ENCODE measurements around the gene PIGW.

PIGW gene

DNA sequence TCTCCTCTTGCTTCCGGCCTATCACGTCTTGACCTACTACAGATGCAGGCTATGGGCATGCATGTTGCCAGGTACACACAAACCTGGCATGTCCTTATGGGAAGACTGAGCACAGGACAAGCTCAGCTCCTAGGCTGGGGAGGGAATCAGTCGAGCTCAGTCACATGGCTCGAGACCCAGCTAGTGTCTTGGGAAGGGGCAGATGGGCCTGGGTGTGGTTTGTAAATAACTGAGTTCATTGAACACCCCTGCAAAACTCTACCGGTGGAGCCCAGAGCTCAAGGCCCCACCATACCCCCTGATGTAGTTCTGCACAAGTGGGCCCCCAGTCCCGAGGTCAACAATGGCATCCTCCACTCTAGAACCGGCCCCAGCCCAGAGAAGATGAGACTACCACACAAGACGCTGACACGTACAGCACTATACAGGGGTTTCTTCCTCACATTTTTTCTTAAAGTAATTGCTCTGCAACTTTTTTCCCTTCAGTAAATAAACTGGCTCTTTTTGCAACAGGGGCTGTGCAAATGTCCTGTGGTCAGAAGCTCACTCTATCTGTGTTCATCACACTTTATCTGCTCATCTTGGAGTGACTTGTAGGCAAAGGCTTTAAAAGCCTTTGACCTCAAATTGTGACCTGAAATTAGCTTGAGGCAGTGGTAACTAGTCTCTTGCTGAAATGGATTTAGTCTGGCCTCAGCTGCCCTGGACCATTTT is 25.4 kb upstream of the PIGW start:
- no peak for DNase-seq

DNA sequence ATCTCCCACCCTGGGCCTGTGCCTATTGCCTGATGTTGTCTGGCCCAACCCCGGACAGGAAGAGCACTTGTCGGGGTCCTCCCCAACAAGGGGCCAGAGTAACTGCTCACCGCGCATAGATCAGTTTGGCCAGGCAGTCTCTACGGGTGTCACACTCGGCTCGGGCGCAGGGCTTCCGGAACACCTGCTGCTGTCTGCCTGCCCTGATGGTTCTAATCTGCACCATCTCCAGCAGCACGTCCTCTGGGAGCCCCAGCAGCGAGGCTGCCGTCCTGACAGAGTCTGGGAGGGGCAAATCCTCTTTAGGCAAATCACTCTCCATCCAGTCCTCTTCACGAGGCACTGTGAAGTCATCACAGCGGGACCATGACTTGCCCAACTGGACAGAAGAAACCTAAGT is 24.2 kb upstream of the PIGW start:
- DNase-seq: no peak

DNA sequence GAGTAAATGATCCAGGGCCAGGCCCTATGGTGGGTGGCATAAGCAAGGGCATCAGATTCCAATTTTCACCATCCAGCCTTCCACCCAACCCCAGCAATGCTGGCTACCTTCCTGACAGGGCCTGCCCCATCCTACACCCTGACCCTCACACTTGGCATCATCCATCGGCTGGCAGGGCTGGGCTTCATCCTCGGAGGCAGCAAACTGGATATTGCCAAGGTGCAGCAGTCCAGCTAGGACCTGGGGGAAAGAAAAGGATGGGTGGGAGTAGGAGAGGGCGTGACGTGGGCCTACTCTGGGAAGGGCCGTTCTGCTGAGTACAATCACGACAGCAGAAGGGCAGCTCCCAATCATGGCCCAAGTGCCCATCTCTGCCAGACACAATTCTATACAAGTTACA is 23.6 kb upstream of the PIGW start:
- no peak for DNase-seq

DNA sequence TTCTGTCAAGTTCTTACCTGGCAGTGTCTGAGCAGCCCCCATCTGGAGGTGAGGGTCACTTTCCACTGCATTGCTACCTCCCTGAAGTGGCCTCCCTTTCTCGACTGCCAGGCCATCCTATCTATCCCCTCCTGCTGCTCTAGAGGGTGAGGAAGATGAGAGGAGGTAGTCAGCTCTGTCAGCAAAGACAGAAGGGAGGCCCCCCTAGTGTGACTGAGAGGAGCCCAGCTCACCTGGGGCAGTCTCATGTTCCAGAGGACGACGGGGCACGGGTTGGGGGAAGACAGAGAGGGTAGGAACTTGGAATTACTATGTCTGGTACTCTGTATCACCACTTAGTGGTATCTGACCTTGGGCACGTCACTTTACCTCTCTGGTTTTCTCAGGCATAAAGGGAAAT is 22.1 kb upstream of the PIGW start:
- no peak for DNase-seq

DNA sequence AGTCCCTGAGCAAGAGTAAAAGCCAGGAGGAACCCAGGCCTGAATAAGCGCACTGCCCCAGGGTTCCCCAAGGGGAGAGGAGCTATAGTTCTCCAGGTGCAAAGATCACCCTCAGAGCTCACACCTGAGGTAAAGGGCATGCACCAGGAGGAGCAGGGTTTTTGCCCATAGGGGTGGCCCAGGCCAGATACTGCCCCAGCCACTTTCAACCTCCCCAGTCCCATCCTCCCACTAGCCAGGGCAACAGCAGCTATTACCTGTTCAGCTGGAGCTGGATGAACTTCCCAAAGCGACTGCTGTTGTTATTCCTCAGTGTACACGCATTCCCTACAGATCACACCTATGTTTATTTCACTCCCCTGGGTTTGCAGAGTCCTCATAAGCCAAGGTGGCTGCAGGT is 19.9 kb upstream of the PIGW start:
- DNase-seq: no peak

DNA sequence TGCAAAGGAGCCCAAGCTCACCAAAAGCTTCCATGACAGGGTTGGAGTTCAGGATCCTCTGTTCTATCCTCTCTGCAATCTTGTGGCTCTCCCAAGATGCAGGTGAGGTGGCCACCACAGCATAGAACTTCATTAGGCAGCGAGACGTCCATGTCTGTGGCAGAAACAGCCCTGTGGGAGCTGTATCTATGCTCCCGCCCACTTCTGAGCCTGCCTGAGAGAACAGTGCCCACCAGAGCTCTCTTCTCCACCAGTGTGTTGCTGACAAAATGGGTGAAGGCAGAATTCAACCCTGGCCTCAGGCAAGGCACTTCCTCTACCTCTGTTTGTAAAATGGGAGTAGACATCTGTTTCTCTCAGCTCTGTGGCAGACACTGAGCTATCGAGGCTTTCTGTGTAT is 18.9 kb upstream of the PIGW start:
- no peak for DNase-seq

DNA sequence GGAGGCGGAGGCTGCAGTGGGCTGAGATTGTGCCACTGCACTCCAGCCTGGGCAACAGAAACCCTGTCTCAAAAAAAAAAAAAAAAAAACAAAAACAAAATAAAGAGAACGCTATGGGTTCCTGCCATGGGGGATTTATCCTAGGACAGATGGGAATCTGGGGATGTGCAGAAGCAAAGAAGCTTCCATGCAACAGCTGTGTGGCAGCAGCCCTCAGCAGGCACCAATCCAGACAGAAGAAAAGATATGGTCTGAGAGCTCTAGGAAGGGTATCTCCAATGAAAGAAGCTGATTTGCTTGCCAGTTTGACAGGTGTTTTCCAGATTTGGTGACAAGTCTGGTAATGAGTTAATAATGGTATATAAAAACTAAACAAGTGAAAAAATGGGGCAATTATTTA is 11.7 kb upstream of the PIGW start:
- DNase-seq: no peak

DNA sequence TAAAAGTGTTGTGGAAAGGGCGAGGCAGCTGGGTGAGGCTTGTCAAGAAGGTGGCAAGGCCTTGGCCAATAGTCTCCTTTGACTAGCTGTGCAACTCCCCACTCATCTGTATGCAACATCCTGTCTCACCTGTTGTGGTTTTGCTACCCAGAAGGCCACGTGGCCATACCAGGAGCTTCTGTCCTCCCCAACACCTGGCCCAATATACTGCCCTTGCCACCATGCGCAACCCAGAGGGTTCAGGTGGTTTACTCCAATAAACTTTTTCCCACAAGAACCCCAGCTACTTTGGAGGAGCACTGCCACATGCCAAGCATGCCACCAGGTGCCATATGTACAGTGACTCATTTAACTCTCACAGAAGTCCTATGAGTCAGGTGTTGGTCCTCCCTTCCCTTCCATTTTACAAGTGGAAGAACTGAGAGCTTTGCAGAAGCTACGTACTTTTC is 10.3 kb upstream of the PIGW start:
- no peak for DNase-seq

DNA sequence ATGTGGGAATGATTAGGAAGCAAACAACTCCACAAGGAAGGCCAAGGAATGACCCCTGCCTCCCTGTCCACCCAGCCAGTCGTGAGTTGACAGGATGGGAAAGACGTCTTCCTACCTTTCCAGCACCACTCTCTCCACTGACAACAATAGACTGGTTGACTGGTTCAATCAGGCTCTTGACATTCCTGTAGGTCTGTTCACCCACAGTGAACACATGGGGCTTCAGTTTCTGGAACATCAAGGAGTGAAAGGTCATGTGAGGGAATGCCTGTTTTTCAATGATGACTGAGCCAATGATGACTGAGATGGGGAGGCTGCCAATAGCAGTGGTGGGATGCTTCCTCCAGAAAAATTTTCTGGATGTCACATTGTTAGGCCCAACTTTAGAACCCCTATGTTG is 9.7 kb upstream of the PIGW start:
- DNase-seq: no peak

DNA sequence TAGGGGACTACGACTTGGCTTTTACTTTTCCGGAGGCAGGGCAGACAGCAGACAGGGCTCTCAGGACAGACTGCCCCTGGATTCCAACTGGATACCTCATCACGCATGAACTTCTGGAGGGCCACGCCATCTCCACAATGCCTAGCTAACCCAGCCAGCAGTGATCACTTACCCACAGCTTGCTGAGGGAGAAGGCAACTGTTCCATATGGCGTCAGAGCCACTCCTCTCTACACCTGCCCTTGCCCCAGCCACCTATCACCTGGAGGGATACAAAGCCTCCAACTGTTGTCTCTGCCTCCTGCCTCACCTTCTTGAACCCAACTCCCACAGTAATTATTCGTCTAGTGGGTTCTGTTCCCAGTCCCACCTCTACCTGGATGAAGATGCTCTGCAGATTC is 8.9 kb upstream of the PIGW start:
- no peak for DNase-seq

DNA sequence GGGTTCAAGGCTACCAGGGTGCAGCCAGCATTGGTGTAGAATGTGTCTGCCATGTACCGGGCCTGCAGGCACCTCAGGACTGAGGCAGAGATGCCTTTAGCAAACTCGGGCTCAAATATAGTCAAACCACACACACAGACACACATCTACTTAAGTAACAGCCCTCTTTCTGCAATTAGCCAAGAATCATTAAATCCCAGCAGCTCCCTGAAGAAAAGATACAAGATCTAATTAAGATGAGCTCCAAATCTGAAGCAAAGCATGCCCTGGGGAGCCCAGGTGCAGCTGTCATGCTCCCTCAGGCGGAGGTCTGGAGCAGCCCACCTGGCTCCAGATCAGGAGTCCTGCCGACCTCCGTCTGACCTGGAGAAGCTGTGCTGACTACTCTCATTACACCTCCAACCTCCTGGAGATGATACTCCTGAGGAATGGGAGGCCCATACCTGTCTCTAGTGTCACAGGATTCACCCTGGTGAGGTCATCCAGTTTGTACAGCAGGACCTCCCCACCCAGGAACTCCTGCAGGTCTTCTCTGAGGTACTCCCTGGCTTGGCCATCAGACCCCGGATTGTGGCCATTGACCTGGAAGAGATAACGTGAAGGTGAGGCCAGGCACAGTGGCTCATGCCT is 7.1 kb upstream of the PIGW start:
- DNase-seq: no peak

DNA sequence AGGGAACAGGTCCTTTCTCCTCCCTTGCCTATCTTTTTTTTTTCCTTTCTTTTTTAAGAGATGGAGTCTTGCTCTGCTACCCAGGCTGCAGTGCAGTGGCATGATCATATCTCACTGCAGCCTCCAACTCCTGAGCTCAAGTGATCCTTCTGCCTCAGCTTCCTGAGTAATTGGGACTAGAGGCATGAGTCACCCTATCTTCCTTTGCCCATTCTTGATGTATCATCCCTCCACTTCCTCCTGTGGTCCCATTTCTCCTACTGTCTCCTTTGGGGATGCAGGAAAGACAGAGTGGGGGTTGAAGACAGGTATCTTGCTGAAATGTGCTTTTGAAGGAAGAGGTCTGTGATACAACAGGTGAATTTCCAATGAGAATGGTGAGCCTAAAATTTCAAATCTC is 5.7 kb upstream of the PIGW start:
- DNase-seq: no peak

DNA sequence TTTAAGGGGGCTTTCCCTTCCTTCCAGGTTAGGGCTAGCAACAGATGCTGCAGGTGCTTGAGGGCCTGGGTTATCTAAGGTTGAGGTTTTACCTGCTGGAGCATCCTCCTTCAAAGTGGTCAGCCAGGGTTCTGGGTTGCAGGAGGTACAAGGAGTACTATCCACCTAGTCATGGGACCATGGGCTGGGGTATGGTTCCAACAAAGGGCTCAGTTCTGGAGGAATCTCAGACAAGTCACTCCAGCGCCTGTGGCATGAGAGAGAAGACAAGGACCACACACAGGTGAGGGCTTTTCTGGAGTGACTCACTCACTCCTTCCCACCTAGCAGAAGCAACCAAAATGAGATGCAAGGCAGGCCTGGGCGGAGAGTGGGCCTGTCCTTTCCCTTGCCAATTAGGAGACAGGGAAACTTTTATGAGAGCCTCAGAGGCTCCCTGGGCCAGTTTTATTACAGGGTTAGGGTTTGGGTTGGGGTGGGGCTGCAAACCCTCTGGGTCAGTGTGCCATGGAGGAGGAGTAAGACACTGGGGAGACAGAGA is 2.3 kb upstream of the PIGW start:
- no peak for DNase-seq

DNA sequence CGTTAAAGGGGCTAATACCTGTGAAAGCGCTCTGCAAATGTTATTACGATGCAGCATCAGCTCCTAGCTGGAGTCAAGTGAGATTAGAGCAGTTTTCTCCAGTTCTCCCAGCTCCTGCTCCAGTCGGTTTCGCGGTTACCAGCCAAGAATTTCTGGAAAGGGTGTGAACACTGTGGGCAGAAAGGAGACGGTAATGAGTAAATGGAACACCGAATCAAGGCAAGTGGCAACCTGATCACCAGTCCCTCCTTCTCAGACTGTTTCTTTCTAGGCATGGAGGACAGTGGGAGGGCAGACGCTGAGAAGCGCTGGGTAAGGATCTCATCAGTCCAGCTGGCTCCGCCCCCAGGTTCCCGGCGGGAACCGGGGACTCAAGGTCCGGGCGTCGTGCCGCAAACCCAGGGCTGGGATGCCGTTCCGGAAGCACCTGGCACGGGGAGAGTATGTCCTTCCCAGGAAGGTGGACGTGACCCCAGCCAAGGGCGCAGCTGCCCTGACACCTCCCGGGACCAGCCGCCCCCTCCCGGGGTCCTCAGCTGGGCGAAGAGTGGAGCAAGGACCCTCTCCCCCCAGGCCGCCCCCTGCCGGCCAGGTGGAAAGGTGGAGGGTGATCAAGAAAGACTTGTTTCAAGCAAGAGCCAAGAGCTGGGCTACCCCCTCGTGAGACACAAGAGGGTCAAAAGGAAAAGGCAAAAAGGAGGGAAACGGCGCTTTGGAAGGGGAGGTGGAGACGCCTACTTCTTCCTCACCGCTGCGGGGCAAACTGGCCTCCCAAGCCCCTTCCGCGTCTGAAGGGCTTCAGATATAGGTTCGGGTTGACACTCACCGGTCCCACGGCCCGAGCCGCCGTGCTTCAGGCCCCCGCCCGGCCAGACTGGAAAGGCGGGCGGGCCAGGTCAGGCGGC is 600 bp upstream of the PIGW start:
- peak; percentile 62 to 68 for DNase-seq

DNA sequence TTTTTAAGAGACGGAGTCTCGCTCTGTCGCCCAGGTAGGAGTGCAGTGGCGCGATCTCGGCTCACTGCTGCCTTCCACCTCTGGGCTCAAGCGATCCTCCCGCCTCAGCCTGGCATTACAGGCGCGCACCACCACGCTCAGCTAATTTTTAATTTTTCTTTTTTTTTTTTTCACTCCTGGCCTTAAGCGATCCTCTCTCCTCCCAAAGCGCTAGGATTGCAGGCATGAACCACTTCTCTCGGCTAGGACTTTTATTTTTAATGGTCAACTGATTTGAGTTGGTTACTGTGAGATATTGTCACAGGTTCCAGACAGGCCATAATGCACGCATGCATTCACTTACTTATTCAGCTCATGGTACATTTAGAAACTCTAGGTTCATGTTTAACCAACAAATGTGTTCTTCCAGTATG is 888 bp downstream of the PIGW start:
- DNase-seq: peak in 1 of 2 experiments; percentile 44

DNA sequence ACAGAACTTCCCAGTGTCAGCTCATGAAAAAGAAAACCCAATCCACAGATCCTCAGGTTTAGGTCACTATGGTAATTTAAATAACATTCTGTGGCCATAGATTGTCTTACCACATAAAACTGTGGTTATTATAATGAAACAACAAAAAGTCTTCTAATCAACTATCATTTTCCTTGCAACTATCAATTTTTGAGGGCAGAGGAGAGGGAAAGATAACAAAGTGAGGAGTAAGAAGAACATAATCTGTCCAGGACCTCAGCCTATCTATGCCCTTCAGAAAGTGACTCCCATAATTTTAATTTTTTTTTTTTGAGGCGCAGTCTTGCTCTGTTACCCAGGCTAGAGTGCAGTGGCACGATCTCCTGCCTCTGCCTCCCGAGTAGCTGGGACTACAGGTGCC is 5.9 kb downstream of the PIGW start:
- DNase-seq: no peak

DNA sequence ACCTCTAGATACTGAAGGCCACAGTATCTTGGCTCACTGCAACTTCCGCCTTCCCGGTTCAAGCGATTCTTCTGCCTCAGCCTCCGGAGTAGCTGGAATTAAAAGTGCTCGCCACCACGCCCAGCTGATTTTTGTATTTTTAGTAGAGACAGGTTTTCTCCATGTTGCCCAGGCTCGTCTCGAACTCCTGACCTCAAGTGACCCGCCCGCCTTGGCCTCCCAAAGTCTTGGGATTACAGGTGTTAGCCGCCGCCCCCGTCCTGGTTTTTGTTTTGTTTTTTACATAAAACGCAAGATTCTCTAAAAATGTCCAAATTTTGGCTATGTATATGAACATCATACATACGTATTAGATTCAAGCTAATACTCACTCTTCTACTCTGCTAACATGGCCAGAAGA is 8.0 kb downstream of the PIGW start:
- DNase-seq: no peak

DNA sequence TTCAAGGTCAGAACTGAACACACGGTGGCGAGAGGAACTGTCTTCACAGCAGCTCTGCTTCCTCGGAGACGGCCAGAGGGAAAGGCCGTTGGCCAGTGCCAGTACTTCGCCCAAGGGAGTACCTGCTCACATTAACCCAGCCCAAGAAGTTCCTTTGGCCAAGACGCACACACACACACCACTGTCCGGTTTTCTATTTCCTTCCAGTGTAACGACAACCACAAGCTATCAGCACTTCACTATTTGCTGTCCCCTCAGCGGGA is 9.2 kb downstream of the PIGW start:
- DNase-seq: no peak

DNA sequence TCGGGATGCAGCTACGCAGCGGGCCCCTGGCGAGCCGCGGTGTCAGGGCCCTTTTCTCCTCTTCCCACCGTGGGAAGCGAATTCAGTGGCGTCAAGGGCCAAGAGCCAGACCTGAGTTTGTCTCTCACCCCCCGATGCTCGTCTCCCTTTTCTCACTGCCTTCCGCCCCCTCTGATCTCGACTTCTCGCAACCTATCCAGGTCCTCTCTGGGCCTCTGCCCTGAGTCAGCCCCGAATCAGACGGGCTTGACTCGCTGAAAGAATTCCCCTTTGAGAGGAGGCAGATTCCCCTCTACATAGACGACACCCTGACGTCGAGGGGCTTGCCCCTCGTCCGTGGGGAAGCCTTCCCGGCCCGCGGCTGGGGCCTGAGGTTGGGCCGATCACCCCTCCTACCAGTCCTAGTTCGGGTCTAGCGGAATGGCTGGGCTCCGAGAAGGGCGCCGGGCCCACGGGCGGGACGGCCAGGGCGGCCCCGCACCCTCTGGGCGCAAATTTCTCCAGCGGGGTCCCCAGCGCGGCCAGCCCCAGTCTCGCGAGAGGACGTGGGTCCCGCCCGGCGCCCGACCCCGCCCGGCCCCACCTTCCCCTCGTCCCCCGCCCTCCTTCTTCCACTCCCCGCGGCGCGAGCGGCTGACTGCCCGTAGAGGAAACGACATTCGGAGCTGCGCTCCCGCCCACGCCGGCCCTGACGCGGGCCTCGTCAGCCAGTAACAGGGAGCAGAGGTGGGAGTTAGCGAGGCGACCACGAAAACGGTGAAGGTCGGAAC is 9.7 kb downstream of the PIGW start, which contains the start of gene GGNBP2:
Gene GGNBP2, plus strand, starts transcription at position 613 of the 770 bp plus-strand sequence. CDS start 806 bp downstream, outside the sequence.
- DNase-seq: peak; percentile 59 to 84

DNA sequence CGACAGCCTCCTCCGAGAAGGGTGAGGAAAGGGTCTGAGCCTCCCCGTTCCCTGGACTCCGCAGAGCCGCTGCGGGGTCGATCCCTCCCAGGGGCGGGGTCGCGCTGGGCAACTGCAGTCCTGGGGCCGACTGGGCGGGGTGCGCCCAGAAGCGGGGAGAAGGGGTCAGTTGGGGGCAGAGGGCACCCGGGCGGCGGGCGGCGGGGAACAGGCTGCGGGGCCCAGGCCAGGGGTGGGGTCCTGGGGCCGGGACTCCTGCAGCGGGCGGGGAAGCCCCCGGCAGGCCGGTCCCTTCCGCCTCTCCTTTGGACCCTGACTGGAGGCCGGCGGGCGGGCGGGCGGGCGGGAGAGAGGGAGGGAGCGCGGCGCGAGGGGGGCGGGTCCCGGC is 10.3 kb downstream of the PIGW start:
- DNase-seq: no peak

DNA sequence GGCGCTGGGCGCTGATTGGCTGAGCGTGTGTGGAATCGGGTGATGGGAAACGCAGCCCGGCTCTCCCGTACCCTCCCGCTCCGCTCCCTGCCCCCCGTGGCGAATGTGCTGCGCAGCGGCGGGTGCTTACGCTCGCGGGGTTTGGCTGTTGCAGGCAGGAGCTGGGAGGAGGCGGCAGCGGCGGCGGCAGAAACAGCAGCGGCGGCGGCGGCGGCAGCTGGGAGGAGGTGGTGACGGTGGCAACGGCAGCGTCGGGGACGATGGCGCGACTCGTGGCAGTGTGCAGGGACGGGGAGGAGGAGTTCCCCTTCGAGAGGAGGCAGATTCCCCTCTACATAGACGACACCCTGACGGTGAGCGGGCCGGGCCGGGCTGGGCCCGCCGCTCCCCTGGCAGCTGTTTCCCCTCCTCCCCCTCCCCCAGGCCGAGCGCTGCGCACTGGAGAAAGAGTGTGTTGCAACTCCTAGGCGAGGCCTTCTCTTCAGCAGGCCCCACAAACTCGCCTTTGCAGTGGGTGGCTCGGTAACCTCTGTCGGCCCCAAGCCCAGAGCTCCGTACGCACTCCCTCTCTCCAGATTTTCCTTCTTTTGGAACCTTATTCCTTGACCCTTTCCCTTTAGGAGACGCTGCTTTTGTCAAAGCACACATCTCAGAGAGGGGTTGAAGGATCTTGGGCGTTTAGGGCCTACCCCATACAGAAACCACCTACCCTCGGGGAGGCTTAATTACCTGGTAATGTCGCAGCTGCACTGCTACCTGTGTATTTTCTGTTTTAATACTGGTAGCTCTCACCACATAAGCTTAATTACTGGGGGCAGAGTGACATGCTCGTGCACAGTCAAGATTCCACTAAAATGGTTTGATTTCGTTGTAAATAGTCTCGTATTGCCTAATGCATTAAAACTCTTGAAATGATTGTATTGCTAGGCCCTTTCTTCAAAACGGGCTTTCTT is 11.0 kb downstream of the PIGW start:
- DNase-seq: peak; percentile 89 to 92

Measured in NCI-H187 (cell line).